WTC11 (cell line): Measurements from ENCODE around the gene NHS. TPM values are rescaled to one million over a fixed set of nuclear protein-coding genes. Genes with fewer than 3 reads are reported as not detected.

Source experiments
- ATAC-seq: fragments of 200-7000 bp; cut with Tn5 transposase; 2 replicates; pipeline ENCODE4 v1.10.0; 2021; ENCODE audit warnings: mild to moderate bottlenecking, moderate library complexity
- CTCF ChIA-PET: fragments of 300-600 bp; sonication (Branson Sonifier 250); formaldehyde crosslinking; loops from one replicate; lab custom pipeline; 2021; ENCODE audit warnings: antibody characterized with exemption; lab: Charles Lee
- POLR2A ChIA-PET: fragments of 350-600 bp; sonication (Branson Sonifier 250); formaldehyde crosslinking; loops from one replicate; lab custom pipeline; 2021; ENCODE audit warnings: antibody characterized with exemption; lab: Charles Lee
- DNase-seq: peaks from one replicate; pipeline ENCODE4 v3.0.0; 2021; ENCODE audit warnings: low spot score
- H3K27ac Mint-ChIP-seq: 2 replicates; pipeline ENCODE4 v1.8.0; 2021; ENCODE audit warnings: mixed read lengths
- H3K27me3 Mint-ChIP-seq: 2 replicates; pipeline ENCODE4 v1.8.0; 2021; ENCODE audit warnings: low read depth, mild to moderate bottlenecking, moderate library complexity, mixed read lengths
- H3K36me3 Mint-ChIP-seq: 2 replicates; pipeline ENCODE4 v1.8.0; 2021; ENCODE audit warnings: mixed read lengths
- H3K4me1 Mint-ChIP-seq: 2 replicates; pipeline ENCODE4 v1.8.0; 2022; ENCODE audit warnings: mixed read lengths
- H3K4me3 Mint-ChIP-seq: 2 replicates; pipeline ENCODE4 v1.8.0; 2021; ENCODE audit warnings: mild to moderate bottlenecking, moderate library complexity, mixed read lengths
- H3K9me3 Mint-ChIP-seq: 2 replicates; pipeline ENCODE4 v1.8.0; 2021; ENCODE audit warnings: mixed read lengths
- ARID4B ChIP-seq: sonication (generic); formaldehyde crosslinking; IDR thresholded peaks from 2 replicates; pipeline ENCODE4 v1.8.0; 2023; ENCODE audit warnings: missing genetic modification reagents, mild to moderate bottlenecking, borderline replicate concordance
- CDX4 ChIP-seq: fragments of 250-450 bp; sonication (Bioruptor Pico); IDR thresholded peaks from 2 replicates; pipeline ENCODE4 v1.9.0; 2021; ENCODE audit warnings: moderate library complexity, mild to moderate bottlenecking, inconsistent platforms, borderline replicate concordance
- FOXK1 ChIP-seq: sonication (generic); formaldehyde crosslinking; IDR thresholded peaks from 2 replicates; pipeline ENCODE4 v1.8.0; 2022; ENCODE audit warnings: mild to moderate bottlenecking, moderate library complexity, missing genetic modification reagents
- JAZF1 ChIP-seq: fragments of 250-450 bp; sonication (Bioruptor Pico); IDR thresholded peaks from 2 replicates; pipeline ENCODE4 v1.9.0; 2021; ENCODE audit warnings: moderate library complexity, mild to moderate bottlenecking, inconsistent platforms
- MXD4 ChIP-seq: fragments of 250-450 bp; sonication (Bioruptor Pico); IDR thresholded peaks from 2 replicates; pipeline ENCODE4 v1.8.0; 2021; ENCODE audit warnings: mild to moderate bottlenecking, moderate library complexity, borderline replicate concordance
- NFYB ChIP-seq: sonication (generic); formaldehyde crosslinking; conservative IDR thresholded peaks from 2 replicates; pipeline ENCODE4 v1.8.0; 2022; ENCODE audit warnings: low read depth, missing genetic modification reagents
- SMAD4 ChIP-seq: sonication (generic); formaldehyde crosslinking; IDR thresholded peaks from 2 replicates; pipeline ENCODE4 v1.8.0; 2022; ENCODE audit warnings: mild to moderate bottlenecking, missing genetic modification reagents
- ZBTB21 ChIP-seq: sonication (generic); formaldehyde crosslinking; IDR thresholded peaks from 2 replicates; pipeline ENCODE4 v1.8.1; 2023; ENCODE audit warnings: mild to moderate bottlenecking, missing genetic modification reagents, borderline replicate concordance
- ZNF281 ChIP-seq: sonication (generic); formaldehyde crosslinking; IDR thresholded peaks from 2 replicates; pipeline ENCODE4 v1.8.0; 2023; ENCODE audit warnings: mild to moderate bottlenecking, missing genetic modification reagents
- ZSCAN18 ChIP-seq: fragments of 250-450 bp; sonication (Bioruptor Pico); IDR thresholded peaks from 2 replicates; pipeline ENCODE4 v2.1.2; 2022; ENCODE audit warnings: mild to moderate bottlenecking, moderate library complexity
- total RNA-seq: library from RNA; stranded (reverse); gene quantifications from 3 replicates; pipeline ENCODE4 v1.2.3, GENCODE V29; 2021

The NHS gene
- total RNA-seq, 1 experiment from 2014 or later, result 5.8 TPM

- no peak for TF ChIP-seq ZNF281 (CRISPR knock-in tag)
Measured at GRCh38 chrX:17376431-17377077, 1.6 kb downstream of the NHS start (continued).

- H3K27me3 Mint-ChIP-seq, result peaks cover 39% of the 10 kb centered on the region
- CTCF ChIA-PET, result interaction anchor here (0.6 to 1.2 kb wide), 2 partner anchors 135 to 145 kb away, joined by 3 to 4 read pairs; no protein-coding TSS in a partner anchor
- H3K36me3 Mint-ChIP-seq, result peaks cover 16% of the 10 kb centered on the region
- peak overlapping the region; percentile 67 for H3K4me3 Mint-ChIP-seq
- POLR2A ChIA-PET, result interaction anchor here (0.6 kb wide), 1 partner anchor 1974 kb away, joined by 5 read pairs; no protein-coding TSS in a partner anchor
- no peak for TF ChIP-seq NFYB (CRISPR knock-in tag)
- peak; percentile 82; the same call in 1 of the 2 replicates for TF ChIP-seq ZBTB21 (CRISPR knock-in tag)
- peaks cover 22% of the 10 kb centered on the region for H3K4me1 Mint-ChIP-seq
- DNase-seq (peak; percentile 45), ATAC-seq (peak; percentile 13)
- no peak overlapping the region for H3K27ac Mint-ChIP-seq
- peaks cover 21% of the 10 kb centered on the region for H3K9me3 Mint-ChIP-seq
Measured at GRCh38 chrX:17377091-17377717, 2.2 kb downstream of the NHS start.

- CTCF ChIA-PET, result interaction anchor here (0.6 to 1.2 kb wide), 2 partner anchors 135 to 144 kb away, joined by 3 to 4 read pairs; no protein-coding TSS in a partner anchor
- H3K4me3 Mint-ChIP-seq, result peak overlapping the region; percentile 67
- POLR2A ChIA-PET, result interaction anchor here (0.6 kb wide), 1 partner anchor 1974 kb away, joined by 5 read pairs; no protein-coding TSS in a partner anchor
Measured at GRCh38 chrX:17377795-17378194, 2.8 kb downstream of the NHS start.

More at GRCh38 chrX:17377795-17378194, 2.8 kb downstream of the NHS start:
- no peak for DNase-seq
- no peak for ATAC-seq
- Mint-ChIP-seq H3K36me3 (peaks cover 22% of the 10 kb centered on the region), H3K27ac (no peak overlapping the region), H3K27me3 (peaks cover 39% of the 10 kb centered on the region), H3K4me1 (peaks cover 21% of the 10 kb centered on the region)
- TF ChIP-seq ARID4B (CRISPR knock-in tag) (no peak), MXD4 (no peak), FOXK1 (CRISPR knock-in tag) (no peak), JAZF1 (CRISPR knock-in tag) (no peak), ZSCAN18 (no peak), SMAD4 (CRISPR knock-in tag) (no peak), CDX4 (CRISPR knock-in tag) (no peak)
- TF ChIP-seq, all 79 proteins: peak for 0
- H3K9me3 Mint-ChIP-seq, result peaks cover 27% of the 10 kb centered on the region
